Measurements from ENCODE around the gene ABHD16B.
"Not testable (repeated sequence)": the region's sequence is repeated elsewhere in the genome, so short reads cannot be mapped to it uniquely, and the experiment has no call there.

Gene ABHD16B

GRCh38 chr20:63876489-63877036 lies 15.3 kb downstream of the ABHD16B start:
- no peak overlapping the region for H3K27ac ChIP-seq
- no peak for DNase-seq (ENCODE audit: low spot score)

DNA sequence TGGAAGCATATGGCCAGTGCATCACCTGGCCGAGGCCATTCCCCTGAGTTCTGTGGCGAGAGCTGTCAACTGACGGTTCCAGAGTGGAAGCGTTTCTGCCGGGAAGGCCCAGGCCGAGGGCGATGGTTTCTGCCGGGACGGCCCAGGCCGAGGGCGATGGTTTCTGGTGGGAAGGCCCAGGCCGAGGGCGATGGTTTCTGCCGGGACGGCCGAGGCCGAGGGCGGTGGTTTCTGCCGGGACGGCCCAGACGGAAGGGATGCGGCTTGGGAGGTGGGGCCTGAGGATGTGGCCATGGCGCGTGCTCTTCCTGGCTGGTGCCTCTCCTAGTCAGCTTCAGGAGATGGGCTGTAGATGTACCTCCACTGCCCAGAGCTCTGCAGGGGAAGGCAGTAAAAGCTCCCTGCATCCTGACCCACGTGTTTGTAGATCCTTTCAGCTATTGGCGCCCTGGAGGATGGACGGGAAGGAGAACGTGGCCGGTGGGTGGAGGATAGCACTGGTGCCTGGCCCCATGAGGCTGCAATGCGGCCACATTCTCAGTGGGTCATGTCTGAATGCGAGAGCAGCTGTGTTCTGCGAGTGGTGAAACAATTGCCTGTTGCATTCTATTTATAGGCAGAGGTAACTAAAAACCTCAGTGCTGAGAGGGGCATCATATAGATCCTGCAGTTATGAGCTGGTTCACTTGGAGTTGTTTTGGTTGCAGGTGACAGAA lies 16.6 kb downstream of the ABHD16B start:
- DNase-seq (ENCODE audit: low spot score) = no peak
- TF ChIP-seq, protein P1, sequence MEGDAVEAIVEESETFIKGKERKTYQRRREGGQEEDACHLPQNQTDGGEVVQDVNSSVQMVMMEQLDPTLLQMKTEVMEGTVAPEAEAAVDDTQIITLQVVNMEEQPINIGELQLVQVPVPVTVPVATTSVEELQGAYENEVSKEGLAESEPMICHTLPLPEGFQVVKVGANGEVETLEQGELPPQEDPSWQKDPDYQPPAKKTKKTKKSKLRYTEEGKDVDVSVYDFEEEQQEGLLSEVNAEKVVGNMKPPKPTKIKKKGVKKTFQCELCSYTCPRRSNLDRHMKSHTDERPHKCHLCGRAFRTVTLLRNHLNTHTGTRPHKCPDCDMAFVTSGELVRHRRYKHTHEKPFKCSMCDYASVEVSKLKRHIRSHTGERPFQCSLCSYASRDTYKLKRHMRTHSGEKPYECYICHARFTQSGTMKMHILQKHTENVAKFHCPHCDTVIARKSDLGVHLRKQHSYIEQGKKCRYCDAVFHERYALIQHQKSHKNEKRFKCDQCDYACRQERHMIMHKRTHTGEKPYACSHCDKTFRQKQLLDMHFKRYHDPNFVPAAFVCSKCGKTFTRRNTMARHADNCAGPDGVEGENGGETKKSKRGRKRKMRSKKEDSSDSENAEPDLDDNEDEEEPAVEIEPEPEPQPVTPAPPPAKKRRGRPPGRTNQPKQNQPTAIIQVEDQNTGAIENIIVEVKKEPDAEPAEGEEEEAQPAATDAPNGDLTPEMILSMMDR (IDR thresholded peaks at IDR 0.05) = no peak
- Histone ChIP-seq H3K4me3 (no peak overlapping the region), H3K27ac (no peak overlapping the region)

More at GRCh38 chr20:63876489-63877036, 15.3 kb downstream of the ABHD16B start:
- no peak overlapping the region for H3K4me3 ChIP-seq
- TF ChIP-seq, protein P1 (IDR thresholded peaks at IDR 0.05) = no peak

DNA sequence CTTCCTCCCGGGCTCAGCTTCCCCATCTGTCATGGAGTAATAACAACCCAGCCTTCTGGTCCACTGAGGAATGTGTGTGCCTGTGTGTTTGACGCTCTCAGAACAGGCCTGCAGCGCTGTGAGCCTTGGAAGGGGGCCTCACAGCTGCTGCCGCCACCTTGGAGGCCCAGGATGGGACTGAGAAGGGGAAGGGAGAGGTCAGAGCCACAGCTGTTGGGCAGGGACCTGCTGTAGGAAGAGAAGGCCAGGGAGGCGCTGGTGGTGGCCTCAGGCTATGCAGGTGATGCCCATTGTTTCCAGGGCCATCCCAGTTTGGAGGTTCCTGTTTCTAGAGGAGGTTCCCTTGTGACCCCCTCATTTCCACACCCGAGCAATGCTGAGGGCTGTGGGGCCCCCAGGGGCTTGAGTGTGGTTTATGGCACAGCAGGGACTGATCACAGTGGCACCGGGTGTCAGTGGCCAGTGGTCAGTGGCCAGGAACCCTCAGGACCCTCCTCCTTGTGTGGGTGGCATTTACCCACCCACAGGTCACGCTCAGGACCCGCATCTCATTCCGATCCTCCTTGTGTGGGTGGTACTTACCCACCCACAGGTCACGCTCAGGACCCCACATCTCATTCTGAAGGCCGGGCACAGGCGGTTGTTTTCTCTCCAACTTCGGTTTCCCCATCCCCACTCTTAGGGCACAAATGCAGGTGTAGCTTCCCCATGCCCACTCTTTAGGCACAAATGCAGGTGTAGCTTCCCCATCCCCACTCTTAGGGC lies 17.8 kb downstream of the ABHD16B start:
- TF ChIP-seq, protein P1 (IDR thresholded peaks at IDR 0.05) = no peak
- DNase-seq (ENCODE audit: low spot score) = no peak
- Histone ChIP-seq H3K27ac (no peak overlapping the region), H3K4me3 (no peak overlapping the region)

DNA sequence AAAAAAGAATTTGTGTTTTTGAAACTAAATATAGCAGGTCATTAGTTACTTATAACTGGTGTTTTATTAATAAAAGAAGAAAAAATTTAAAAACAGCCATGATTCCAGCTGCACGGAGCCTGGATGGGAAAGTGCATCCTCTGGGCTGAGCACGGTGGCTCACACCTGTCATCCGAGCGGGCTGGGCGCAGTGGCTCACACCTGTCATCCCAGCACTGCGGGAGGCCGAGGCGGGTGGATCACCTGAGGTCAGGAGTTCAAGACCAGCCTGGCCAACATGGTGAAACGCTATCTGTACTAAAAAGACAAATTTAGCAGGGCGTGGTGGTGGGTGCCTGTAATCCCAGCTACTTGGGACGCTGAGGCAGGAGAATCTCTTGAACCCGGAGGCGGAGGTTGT lies 19.6 kb downstream of the ABHD16B start:
- not testable (repeated sequence) for H3K27ac ChIP-seq; DNase-seq (ENCODE audit: low spot score); H3K4me3 ChIP-seq

DNA sequence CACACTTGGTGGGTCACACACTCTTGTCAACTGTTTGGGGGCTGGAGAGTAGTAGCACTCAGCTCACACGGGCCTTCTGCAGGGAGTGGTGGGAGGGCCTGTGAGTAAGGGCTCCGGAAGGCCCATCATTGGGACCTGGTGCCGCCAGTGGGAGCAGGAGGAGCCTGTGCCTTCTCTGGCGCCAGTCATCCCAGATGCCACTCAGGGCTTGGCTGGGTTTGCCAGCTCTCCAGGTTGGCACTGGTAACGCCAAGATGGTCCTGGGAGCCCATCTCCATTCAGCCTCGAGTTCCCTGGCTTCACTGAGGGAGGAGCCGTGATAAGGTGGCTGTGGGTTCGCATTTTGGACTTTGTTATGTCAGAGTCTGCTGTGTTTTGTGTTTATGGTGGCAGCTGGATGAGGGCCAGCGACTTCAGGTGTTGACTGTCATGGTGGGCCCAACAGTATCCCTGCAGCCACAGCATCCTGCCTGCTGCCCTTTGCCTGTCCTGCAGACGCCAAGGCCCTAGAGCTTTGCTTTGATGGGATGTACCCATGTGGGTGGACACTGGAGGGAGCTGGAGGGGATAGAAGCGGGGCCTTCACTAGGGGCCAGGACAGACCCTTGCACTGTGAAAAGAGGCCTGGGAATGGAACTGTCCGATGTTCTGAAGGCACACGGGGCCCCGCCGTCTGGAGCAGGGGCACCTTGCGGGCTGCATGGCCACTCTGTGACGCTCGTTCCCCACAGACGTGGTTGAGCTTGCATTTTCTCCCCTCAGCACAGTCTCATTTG lies 20.3 kb downstream of the ABHD16B start:
- H3K27ac ChIP-seq = no peak overlapping the region
- H3K4me3 ChIP-seq = no peak overlapping the region
- TF ChIP-seq, protein P1 (IDR thresholded peaks at IDR 0.05) = no peak
- no peak for DNase-seq (ENCODE audit: low spot score)

GRCh38 chr20:63882257-63883200 lies 21.2 kb downstream of the ABHD16B start:
- no peak for DNase-seq (ENCODE audit: low spot score)
- no peak overlapping the region for H3K27ac ChIP-seq
- TF ChIP-seq, protein P1 (IDR thresholded peaks at IDR 0.05) = no peak
- H3K4me3 ChIP-seq = no peak overlapping the region

Measured in coronary artery (tissue), 2 donors.